PFSK-1 (cell line): ENCODE results near the gene TRIM43. TPM values are rescaled to one million over a fixed set of nuclear protein-coding genes. Genes with fewer than 3 reads are reported as not detected.
"Not testable (repeated sequence)": the region's sequence is repeated elsewhere in the genome, so short reads cannot be mapped to it uniquely, and the experiment has no call there.

Source experiments
- FOXP2 ChIP-seq: optimal IDR thresholded peaks from 2 replicates; pipeline ENCODE3; 2011; ENCODE audit warnings: borderline replicate concordance, control low read depth, inconsistent platforms; ENCODE audit not compliant: insufficient read depth; ENCODE audit errors: extremely low read length, extremely low read depth
- POLR2AphosphoS5 ChIP-seq: IDR thresholded peaks from 2 replicates; pipeline ENCODE4 v1.6.1; 2012; ENCODE audit warnings: low read depth, mild to moderate bottlenecking, control low read depth, low read length, moderate library complexity
- REST ChIP-seq, 2 experiments: IDR thresholded peaks; 2 replicates each; pipeline versions ENCODE4 v1.6.1 to v1.8.0; 2011 to 2012; ENCODE audit warnings: low read depth in 2 of 2, low read length in 2 of 2, control low read depth in 1 of 2, inconsistent platforms in 1 of 2, mild to moderate bottlenecking in 1 of 2, moderate library complexity in 1 of 2; ENCODE audit not compliant: insufficient read depth in 1 of 2
- SIN3A ChIP-seq: IDR thresholded peaks from 2 replicates; pipeline ENCODE4 v1.6.1; 2012; ENCODE audit warnings: mild to moderate bottlenecking, low read length, moderate library complexity, borderline replicate concordance; ENCODE audit not compliant: insufficient read depth
- TAF1 ChIP-seq: IDR thresholded peaks from 2 replicates; pipeline ENCODE4 v1.6.1; 2012; ENCODE audit warnings: low read length, control low read depth, borderline replicate concordance; ENCODE audit not compliant: insufficient read depth
- polyA plus RNA-seq: library from polyadenylated mRNA; unstranded; fragments of >200 nt; gene quantifications from one replicate; pipeline ENCODE4 v1.2.1, GENCODE V29; 2012; ENCODE audit warnings: low read depth, missing spikeins; ENCODE audit not compliant: insufficient read length

Gene TRIM43
- polyA plus RNA-seq: not detected

- not testable (repeated sequence) for TF ChIP-seq TAF1, FOXP2, POLR2AphosphoS5
These were observed at the start of gene TRIM43 for GRCh38 chr2:95591701-95592100. Gene TRIM43 (plus strand): TSS chr2:95592001. CDS start chr2:95594024, 2,023 bp downstream.

- TF ChIP-seq FOXP2: no peak
These were observed 40.7 kb upstream of the TRIM43 start for GRCh38 chr2:95551055-95551568.

- TF ChIP-seq TAF1: no peak
- no peak for TF ChIP-seq SIN3A
- no peak for TF ChIP-seq FOXP2
- no peak for TF ChIP-seq POLR2AphosphoS5
- no peak for TF ChIP-seq REST (IDR thresholded peaks at IDR 0.05; ENCODE audit: insufficient read depth in 1 of 2, low read depth in 2 of 2, low read length in 2 of 2)
These were observed 38.9 kb upstream of the TRIM43 start for GRCh38 chr2:95552911-95553310.

GRCh38 chr2:95569170-95569569, 22.6 kb upstream of the TRIM43 start:
- no peak for TF ChIP-seq POLR2AphosphoS5
- TF ChIP-seq TAF1: no peak
- no peak for TF ChIP-seq REST (IDR thresholded peaks at IDR 0.05; ENCODE audit: insufficient read depth in 1 of 2, low read depth in 2 of 2, low read length in 2 of 2)

- TF ChIP-seq REST (IDR thresholded peaks at IDR 0.05; ENCODE audit: insufficient read depth in 1 of 2, low read depth in 2 of 2, low read length in 2 of 2): no peak
- no peak for TF ChIP-seq POLR2AphosphoS5
- no peak for TF ChIP-seq SIN3A
- no peak for TF ChIP-seq FOXP2
- no peak for TF ChIP-seq TAF1
These were observed 17.9 kb upstream of the TRIM43 start for GRCh38 chr2:95573866-95574265.

- TF ChIP-seq POLR2AphosphoS5: no peak
- no peak for TF ChIP-seq TAF1
- no peak for TF ChIP-seq SIN3A
- no peak for TF ChIP-seq FOXP2
- no peak for TF ChIP-seq REST (IDR thresholded peaks at IDR 0.05; ENCODE audit: insufficient read depth in 1 of 2, low read depth in 2 of 2, low read length in 2 of 2)
These were observed 17.3 kb upstream of the TRIM43 start for GRCh38 chr2:95574506-95574905.
